GM18520 (cell line): ENCODE results near the gene SIPA1L3.

Experiments used
- ATAC-seq: cut with Tn5 transposase; IDR thresholded peaks from one replicate; pipeline ENCODE4 v1.9.1; 2021; ENCODE audit not compliant: unreplicated experiment

Gene SIPA1L3

GRCh38 chr19:38139122-38139521 is 232.1 kb downstream of the SIPA1L3 start:
- ATAC-seq: no peak

- no peak for ATAC-seq
Observed at GRCh38 chr19:38141108-38141507, 234.1 kb downstream of the SIPA1L3 start.

- no peak for ATAC-seq
Observed at GRCh38 chr19:38142176-38143035, 235.4 kb downstream of the SIPA1L3 start.

- ATAC-seq: no peak
Observed at GRCh38 chr19:38143847-38144246, 236.8 kb downstream of the SIPA1L3 start.

- no peak for ATAC-seq
Observed at GRCh38 chr19:38144667-38145066, 237.7 kb downstream of the SIPA1L3 start.

GRCh38 chr19:38145623-38146022 is 238.6 kb downstream of the SIPA1L3 start:
- ATAC-seq: no peak

- no peak for ATAC-seq
Observed at GRCh38 chr19:38148337-38148736, 241.3 kb downstream of the SIPA1L3 start.

GRCh38 chr19:38149661-38150061 is 242.7 kb downstream of the SIPA1L3 start:
- no peak for ATAC-seq

GRCh38 chr19:38151242-38151641 is 244.2 kb downstream of the SIPA1L3 start:
- no peak for ATAC-seq

- ATAC-seq: no peak
Observed at GRCh38 chr19:38152461-38153379, 245.7 kb downstream of the SIPA1L3 start.

GRCh38 chr19:38155453-38155852 is 248.4 kb downstream of the SIPA1L3 start:
- no peak for ATAC-seq

GRCh38 chr19:38158730-38159129 is 251.7 kb downstream of the SIPA1L3 start:
- ATAC-seq: no peak

GRCh38 chr19:38162094-38162493 is 255.1 kb downstream of the SIPA1L3 start:
- no peak for ATAC-seq

GRCh38 chr19:38162632-38163031 is 255.6 kb downstream of the SIPA1L3 start:
- ATAC-seq: no peak

- ATAC-seq: no peak
Observed at GRCh38 chr19:38163419-38164290, 256.6 kb downstream of the SIPA1L3 start.

GRCh38 chr19:38164526-38164925 is 257.5 kb downstream of the SIPA1L3 start:
- no peak for ATAC-seq

GRCh38 chr19:38165335-38165734 is 258.3 kb downstream of the SIPA1L3 start:
- no peak for ATAC-seq

- ATAC-seq: no peak
Observed at GRCh38 chr19:38168637-38169036, 261.6 kb downstream of the SIPA1L3 start.

GRCh38 chr19:38170334-38170733 is 263.3 kb downstream of the SIPA1L3 start:
- ATAC-seq: no peak

- ATAC-seq: no peak
Observed at GRCh38 chr19:38172001-38172400, 265.0 kb downstream of the SIPA1L3 start.
